Memory B cell (primary cell): ENCODE measurements around the gene KCNMA1.

Experiments used
- ATAC-seq: fragments of 150-1000 bp; cut with Tn5 transposase; 2 replicates; pipeline ENCODE4 v1.10.0; 2021; ENCODE audit warnings: low read depth, mild to moderate bottlenecking, moderate library complexity
- DNase-seq, 2 donors: peaks; one replicate each; pipeline ENCODE4 v3.0.0; 2022; ENCODE audit warnings: low spot score in 2 of 2
- H3K27ac Mint-ChIP-seq: one replicate; pipeline ENCODE4 v1.8.0; 2022; ENCODE audit warnings: mild to moderate bottlenecking, moderate library complexity, mixed read lengths
- H3K27me3 Mint-ChIP-seq: one replicate; pipeline ENCODE4 v1.8.0; 2022; ENCODE audit warnings: mixed read lengths
- H3K36me3 Mint-ChIP-seq: one replicate; pipeline ENCODE4 v1.8.0; 2022; ENCODE audit warnings: mild to moderate bottlenecking, mixed read lengths
- H3K4me1 Mint-ChIP-seq: one replicate; pipeline ENCODE4 v1.8.0; 2022; ENCODE audit warnings: mixed read lengths
- H3K4me3 Mint-ChIP-seq: one replicate; pipeline ENCODE4 v1.8.0; 2022; ENCODE audit warnings: mild to moderate bottlenecking, moderate library complexity, mixed read lengths
- H3K9me3 Mint-ChIP-seq: one replicate; pipeline ENCODE4 v1.8.0; 2022; ENCODE audit warnings: mixed read lengths

KCNMA1 gene

DNA sequence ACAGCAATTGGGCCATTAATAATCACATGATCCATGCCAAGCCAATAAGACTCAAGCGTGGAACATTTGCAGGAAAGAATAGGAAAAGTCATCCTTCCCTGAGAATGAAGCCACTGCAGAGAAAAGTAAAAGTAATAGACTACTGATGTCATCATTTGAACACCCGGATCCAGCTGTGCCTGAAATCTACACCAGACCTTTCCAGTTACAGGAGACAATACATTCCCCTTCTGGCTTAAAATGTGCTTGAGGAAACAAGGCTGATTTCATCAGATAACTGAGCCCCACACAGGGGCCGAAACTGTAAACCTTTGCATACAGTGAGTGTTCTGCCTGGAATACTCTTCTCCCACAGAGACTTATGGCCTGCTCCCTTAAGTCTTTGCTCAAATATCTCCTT lies 232.8 kb downstream of the KCNMA1 start:
- Mint-ChIP-seq H3K27me3 (peaks cover 5% of the 10 kb centered on the region), H3K27ac (no peak overlapping the region), H3K9me3 (no peaks in the 10 kb centered on the region), H3K4me3 (no peak overlapping the region), H3K36me3 (no peaks in the 10 kb centered on the region), H3K4me1 (no peaks in the 10 kb centered on the region)
- DNase-seq (no peak), ATAC-seq (no peak)

DNA sequence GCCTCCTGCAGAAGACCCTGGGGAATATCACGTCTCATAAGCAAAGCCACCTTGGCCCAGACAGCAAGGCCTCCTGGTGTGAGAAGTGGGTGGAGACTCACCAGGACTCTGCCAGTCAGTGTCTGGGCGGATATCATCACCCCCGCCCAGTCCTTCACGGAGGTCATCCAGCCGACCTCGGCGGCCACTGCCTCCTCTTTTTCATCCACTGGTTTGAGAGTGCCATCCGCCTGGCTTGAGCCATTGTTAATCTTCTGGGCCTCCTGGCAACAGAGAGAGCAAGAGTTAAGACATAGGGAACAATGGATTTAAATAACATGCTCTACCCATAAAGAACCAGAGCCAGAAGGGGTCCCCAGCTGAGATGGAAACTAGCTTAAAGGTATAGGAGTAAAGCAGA lies 233.8 kb downstream of the KCNMA1 start:
- Mint-ChIP-seq H3K27me3 (peaks cover 5% of the 10 kb centered on the region), H3K4me3 (no peak overlapping the region), H3K9me3 (no peaks in the 10 kb centered on the region), H3K27ac (no peak overlapping the region), H3K4me1 (no peaks in the 10 kb centered on the region), H3K36me3 (no peaks in the 10 kb centered on the region)
- DNase-seq = no peak
- ATAC-seq = no peak

GRCh38 chr10:77401683-77402082 lies 235.9 kb downstream of the KCNMA1 start:
- no peaks in the 10 kb centered on the region for H3K9me3 Mint-ChIP-seq
- H3K4me1 Mint-ChIP-seq = no peaks in the 10 kb centered on the region
- ATAC-seq (no peak), DNase-seq (no peak)
- H3K36me3 Mint-ChIP-seq = no peaks in the 10 kb centered on the region
- no peak overlapping the region for H3K4me3 Mint-ChIP-seq
- peaks cover 2% of the 10 kb centered on the region for H3K27me3 Mint-ChIP-seq
- no peak overlapping the region for H3K27ac Mint-ChIP-seq

DNA sequence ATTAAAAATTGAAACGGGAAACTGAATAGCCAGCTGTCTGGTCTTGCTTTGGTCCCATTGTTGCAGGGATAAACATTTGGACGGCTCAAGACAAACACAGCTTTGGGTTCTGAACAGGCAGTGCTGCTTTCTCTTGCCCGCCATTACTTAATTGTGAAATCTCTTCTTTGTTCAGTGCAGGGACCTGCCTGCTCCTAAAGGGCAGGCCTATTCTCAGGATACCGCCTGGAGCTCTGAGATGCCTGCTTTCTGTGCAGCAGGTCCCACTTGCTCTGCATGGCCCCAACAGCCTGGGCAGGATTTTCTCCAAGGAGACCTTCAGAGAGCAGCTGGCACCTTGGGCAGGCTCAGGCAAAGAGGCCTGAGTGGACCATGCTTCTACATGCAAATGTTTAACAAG lies 237.6 kb downstream of the KCNMA1 start:
- H3K9me3 Mint-ChIP-seq = no peaks in the 10 kb centered on the region
- no peaks in the 10 kb centered on the region for H3K4me1 Mint-ChIP-seq
- no peak overlapping the region for H3K27ac Mint-ChIP-seq
- DNase-seq (no peak), ATAC-seq (no peak)
- no peaks in the 10 kb centered on the region for H3K36me3 Mint-ChIP-seq
- H3K27me3 Mint-ChIP-seq = peaks cover 2% of the 10 kb centered on the region
- no peak overlapping the region for H3K4me3 Mint-ChIP-seq

GRCh38 chr10:77398986-77399755 lies 238.4 kb downstream of the KCNMA1 start:
- Mint-ChIP-seq H3K27ac (no peak overlapping the region), H3K27me3 (peaks cover 2% of the 10 kb centered on the region), H3K4me1 (no peaks in the 10 kb centered on the region), H3K9me3 (no peaks in the 10 kb centered on the region), H3K36me3 (no peaks in the 10 kb centered on the region), H3K4me3 (no peak overlapping the region)
- DNase-seq (no peak), ATAC-seq (no peak)

DNA sequence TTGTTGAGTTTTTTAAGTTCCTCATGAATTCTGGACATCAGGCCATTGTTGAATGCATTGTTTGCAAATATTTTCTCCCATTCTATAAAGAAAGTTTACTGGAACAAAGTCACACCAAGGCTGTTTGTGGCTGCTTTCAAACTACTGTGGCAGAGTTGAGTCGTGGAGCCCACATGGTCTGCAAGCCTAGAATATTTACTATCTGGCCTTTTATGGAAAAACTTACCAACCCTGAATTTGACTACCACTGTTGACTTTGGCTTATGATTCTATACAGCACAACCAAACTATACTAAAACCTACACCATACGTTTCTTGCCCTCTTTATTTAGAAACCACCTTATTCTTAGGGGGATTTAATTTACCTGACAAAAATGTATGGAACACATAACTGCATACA lies 239.1 kb downstream of the KCNMA1 start:
- DNase-seq = no peak
- Mint-ChIP-seq H3K27me3 (peaks cover 2% of the 10 kb centered on the region), H3K4me3 (no peak overlapping the region), H3K4me1 (no peaks in the 10 kb centered on the region), H3K27ac (no peak overlapping the region), H3K9me3 (no peaks in the 10 kb centered on the region), H3K36me3 (no peaks in the 10 kb centered on the region)
- no peak for ATAC-seq

- no peaks in the 10 kb centered on the region for H3K36me3 Mint-ChIP-seq
- H3K4me1 Mint-ChIP-seq = no peaks in the 10 kb centered on the region
These were observed 240.5 kb downstream of the KCNMA1 start for GRCh38 chr10:77397103-77397502.

GRCh38 chr10:77396290-77396689 lies 241.3 kb downstream of the KCNMA1 start:
- Mint-ChIP-seq H3K9me3 (no peaks in the 10 kb centered on the region), H3K4me1 (no peaks in the 10 kb centered on the region), H3K4me3 (no peak overlapping the region), H3K27ac (no peak overlapping the region), H3K36me3 (no peaks in the 10 kb centered on the region), H3K27me3 (no peaks in the 10 kb centered on the region)
- no peak for ATAC-seq
- no peak for DNase-seq

More at GRCh38 chr10:77397103-77397502, 240.5 kb downstream of the KCNMA1 start:
- ATAC-seq = no peak
- no peak overlapping the region for H3K27ac Mint-ChIP-seq
- no peak overlapping the region for H3K4me3 Mint-ChIP-seq
- no peak for DNase-seq
- no peaks in the 10 kb centered on the region for H3K9me3 Mint-ChIP-seq
- no peaks in the 10 kb centered on the region for H3K27me3 Mint-ChIP-seq

DNA sequence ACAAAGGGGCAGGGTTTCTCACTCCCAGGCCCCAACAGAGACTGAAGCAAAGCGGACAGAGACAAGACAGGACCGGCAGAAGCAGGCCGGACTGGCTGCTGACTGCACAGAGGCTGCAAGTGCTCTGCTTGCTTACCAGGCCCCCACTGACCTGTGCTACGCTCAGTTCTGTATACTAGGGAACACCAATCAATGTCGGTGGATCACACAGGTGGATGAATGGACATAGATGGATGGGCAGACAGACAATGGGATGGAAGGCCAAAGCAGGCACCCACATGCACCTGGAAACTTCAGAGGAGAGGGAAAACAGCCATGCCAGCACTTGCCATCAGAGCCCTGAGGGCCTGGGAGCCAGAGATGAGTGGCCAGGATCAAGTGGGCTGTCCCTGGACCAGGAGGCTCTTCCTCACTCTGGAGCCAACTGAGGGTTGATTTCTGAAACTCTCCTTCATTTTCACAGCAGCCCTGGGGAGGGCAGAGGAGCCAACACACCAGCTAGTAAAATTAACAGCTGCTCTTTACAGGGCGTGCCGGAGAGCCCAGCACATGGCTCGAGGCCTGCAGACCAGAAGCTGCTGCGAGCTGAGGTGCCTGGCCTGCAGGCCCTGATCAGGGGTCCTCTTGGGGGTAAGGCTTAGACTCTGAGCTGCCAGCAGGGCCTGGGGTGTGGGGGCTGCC lies 243.6 kb downstream of the KCNMA1 start:
- Mint-ChIP-seq H3K36me3 (no peaks in the 10 kb centered on the region), H3K4me1 (no peaks in the 10 kb centered on the region), H3K4me3 (no peak overlapping the region), H3K9me3 (no peaks in the 10 kb centered on the region), H3K27ac (no peak overlapping the region), H3K27me3 (no peaks in the 10 kb centered on the region)
- no peak for ATAC-seq
- no peak for DNase-seq

DNA sequence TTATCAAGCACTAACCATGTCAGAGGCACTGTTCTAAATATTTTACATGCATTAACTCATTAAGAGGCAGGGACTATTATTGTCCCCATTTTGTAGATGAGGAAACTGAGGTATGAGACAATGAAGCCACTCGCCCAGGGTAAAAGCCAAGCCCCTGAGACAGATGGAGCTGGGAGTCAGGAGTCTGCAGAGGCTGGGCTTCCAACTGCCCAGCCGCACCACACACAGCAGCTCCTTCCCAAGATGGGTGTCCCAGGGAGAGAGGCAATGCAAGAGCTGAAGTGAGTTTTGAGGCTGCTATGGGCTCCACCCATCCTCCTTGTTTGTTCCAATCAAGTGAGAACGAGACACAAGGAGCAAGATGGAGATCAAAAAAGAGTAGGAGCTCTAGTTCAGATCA lies 244.2 kb downstream of the KCNMA1 start:
- ATAC-seq (no peak), DNase-seq (no peak)
- Mint-ChIP-seq H3K4me1 (no peaks in the 10 kb centered on the region), H3K9me3 (no peaks in the 10 kb centered on the region), H3K27me3 (no peaks in the 10 kb centered on the region), H3K27ac (no peak overlapping the region), H3K4me3 (no peak overlapping the region), H3K36me3 (no peaks in the 10 kb centered on the region)

DNA sequence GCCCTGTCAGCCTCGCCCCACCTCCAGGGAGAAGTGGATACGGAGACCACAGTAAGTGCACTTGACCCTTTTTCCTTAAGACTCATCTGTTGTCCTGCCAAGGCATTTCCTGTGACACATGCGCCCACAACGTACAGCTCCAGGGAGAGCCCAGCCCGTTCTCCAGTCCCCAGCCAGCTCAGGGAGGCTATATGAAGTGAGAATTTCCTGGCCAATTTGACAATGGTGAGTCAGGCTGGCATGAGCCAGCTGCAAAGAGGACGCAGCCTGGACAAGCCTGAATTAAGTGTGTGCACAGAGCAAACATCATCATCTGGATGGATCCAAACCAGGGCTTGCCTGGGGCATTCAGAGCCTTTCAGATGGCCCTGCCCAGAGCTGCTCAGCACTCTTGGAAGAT lies 244.8 kb downstream of the KCNMA1 start:
- no peaks in the 10 kb centered on the region for H3K9me3 Mint-ChIP-seq
- H3K27me3 Mint-ChIP-seq = no peaks in the 10 kb centered on the region
- DNase-seq (no peak), ATAC-seq (no peak)
- no peaks in the 10 kb centered on the region for H3K36me3 Mint-ChIP-seq
- no peaks in the 10 kb centered on the region for H3K4me1 Mint-ChIP-seq
- H3K27ac Mint-ChIP-seq = no peak overlapping the region
- H3K4me3 Mint-ChIP-seq = no peak overlapping the region

GRCh38 chr10:77392236-77392721 lies 245.3 kb downstream of the KCNMA1 start:
- H3K9me3 Mint-ChIP-seq = no peaks in the 10 kb centered on the region
- ATAC-seq (no peak), DNase-seq (no peak)
- H3K4me3 Mint-ChIP-seq = no peak overlapping the region
- H3K27ac Mint-ChIP-seq = no peak overlapping the region
- H3K4me1 Mint-ChIP-seq = no peaks in the 10 kb centered on the region
- no peaks in the 10 kb centered on the region for H3K27me3 Mint-ChIP-seq
- H3K36me3 Mint-ChIP-seq = no peaks in the 10 kb centered on the region

DNA sequence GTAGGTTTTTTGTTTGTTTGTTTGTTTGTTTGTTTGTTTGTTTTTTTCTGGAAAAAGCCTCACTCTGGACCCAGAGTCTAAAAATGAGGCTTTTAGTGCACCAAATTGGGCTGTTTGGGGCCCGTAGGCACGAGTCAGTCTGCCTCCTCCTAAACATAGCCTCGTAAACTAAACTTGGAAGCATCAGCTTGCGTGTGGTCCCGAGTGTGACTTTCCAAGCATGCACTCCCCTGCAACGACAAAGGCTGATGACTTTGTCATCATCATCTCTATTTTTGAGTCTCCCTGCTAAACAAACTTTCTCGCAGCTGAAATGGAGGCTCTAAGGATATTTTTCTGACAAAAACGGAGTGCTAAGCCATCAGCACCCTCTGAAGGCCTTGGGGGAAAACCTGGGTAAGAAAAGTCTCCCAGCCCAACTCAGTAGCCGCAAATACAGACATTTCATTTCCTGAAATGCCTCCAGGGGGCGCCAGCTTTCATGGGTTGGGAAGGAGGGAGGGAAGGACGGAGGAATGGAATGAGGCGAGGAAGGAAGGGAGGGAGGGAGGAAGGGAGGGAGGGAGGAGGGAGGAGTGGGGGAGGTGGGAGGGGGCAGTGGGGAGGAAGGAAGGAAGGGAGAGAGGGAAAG lies 245.9 kb downstream of the KCNMA1 start:
- H3K9me3 Mint-ChIP-seq = no peaks in the 10 kb centered on the region
- peak; percentile 15 to 28 for DNase-seq
- ATAC-seq = no peak

DNA sequence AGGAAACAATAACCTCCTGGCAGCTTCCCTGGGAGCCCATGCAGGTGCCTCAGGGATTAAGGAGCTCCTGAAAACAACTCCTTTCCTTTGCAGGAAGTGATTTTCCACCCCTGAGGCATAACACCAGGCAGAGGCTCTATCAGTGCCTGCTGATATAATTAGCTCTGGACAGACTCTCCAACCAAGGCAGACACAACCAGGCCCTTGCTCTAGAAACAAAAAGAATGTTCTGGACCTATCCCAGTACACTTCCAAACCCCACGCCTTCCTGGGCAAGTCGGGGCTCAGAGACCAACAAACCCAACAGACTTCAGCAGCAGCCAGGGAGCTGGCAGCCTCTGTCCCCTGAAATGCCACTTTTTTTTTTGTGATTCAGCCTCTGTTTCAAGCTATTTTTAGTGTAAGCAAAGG lies 247.1 kb downstream of the KCNMA1 start:
- Mint-ChIP-seq H3K36me3 (no peaks in the 10 kb centered on the region), H3K4me3 (no peak overlapping the region), H3K9me3 (no peaks in the 10 kb centered on the region), H3K27me3 (no peaks in the 10 kb centered on the region), H3K27ac (no peak overlapping the region), H3K4me1 (peaks cover 2% of the 10 kb centered on the region)
- DNase-seq (no peak), ATAC-seq (no peak)

More for the DNA sequence above, 245.9 kb downstream of the KCNMA1 start:
- H3K27me3 Mint-ChIP-seq = no peaks in the 10 kb centered on the region
- H3K4me1 Mint-ChIP-seq = peaks cover 1% of the 10 kb centered on the region
- no peak overlapping the region for H3K27ac Mint-ChIP-seq
- H3K4me3 Mint-ChIP-seq = no peak overlapping the region
- no peaks in the 10 kb centered on the region for H3K36me3 Mint-ChIP-seq
